Measurements from ENCODE around the gene DENND4B. TPM values are rescaled to one million over a fixed set of nuclear protein-coding genes. Genes with fewer than 3 reads are reported as not detected.

The DENND4B gene
- total and polyA plus RNA-seq, 2 of the 4 experiments (the other 2 are of a cell fraction) = 1.8 to 25.2 TPM

DNA sequence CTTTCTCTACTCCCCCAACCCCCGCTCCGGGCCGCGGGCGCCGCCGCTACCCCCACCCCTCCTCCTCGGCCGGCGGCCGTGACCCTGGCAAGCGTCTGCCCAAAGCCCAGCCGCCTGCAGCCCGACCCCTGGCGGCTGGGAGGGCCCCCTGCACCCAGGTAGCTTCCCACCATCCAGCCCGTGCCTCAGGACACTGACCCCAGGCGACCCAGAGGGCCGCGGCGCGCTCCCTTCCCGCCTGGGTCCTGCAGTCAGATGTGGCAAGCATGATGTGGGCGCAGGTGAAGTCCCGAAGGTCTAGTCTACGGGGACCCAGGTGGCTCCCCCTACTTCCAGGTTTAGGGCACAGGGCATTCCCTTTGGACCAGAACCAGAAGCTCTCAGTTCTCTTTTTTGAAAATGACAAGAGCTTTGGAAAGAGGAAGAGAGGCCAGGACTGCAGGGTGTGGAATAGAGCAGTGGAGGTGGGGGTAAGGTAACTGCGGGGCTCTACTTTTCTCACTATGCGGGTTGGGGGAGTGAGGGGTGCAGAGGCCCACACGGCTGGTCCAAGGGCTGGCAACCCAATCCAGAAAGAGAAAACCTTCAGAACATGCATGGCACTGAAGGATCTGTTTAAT is at the start of gene DENND4B (continued):
- TF ChIP-seq MAZ (IDR thresholded peaks at IDR 0.05; ENCODE audit: borderline replicate concordance, low read depth, low read length) (peak; percentile 84; the same call in 1 of the 2 replicates), NFE2L2 (IDR thresholded peaks at IDR 0.05; ENCODE audit: low read depth, low read length) (no peak)

DNA sequence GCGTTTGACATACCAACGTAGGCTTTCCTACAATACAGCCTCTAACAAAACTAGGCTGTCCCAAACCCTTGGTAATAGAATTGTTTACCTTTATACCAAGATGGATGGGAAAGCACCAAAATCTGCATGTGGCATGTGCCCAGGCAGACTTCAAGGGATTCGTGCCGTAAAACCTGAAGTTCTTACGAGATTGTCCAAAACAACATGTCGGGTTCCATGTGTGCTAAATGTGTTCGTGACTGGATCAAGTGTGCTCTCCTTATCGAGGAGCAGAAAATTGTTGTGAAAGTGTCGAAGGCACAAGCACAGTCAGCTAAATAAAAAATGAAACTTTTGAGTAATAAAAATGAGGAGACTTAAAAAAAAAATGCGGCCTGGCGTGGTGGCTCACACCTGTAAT is 49.1 kb upstream of the DENND4B start:
- Histone ChIP-seq H3K4me2 (ENCODE audit: low read depth, low read length) (no peak overlapping the region), H3K9ac (ENCODE audit: low read depth, low read length) (no peak overlapping the region), H4K20me1 (ENCODE audit: insufficient read depth, low read length) (peaks cover 23% of the 10 kb centered on the region; the same call in 1 of the 2 replicates), H3K4me3 (ENCODE audit: insufficient read depth, low read depth, low read length) (no peak overlapping the region), H2AFZ (replicated peaks; ENCODE audit: low read length, poor library complexity) (no peak overlapping the region), H3K4me1 (ENCODE audit: control insufficient read depth, insufficient read depth, low read length) (0 out of 2 replicates have a peak, but pooled peaks cover 2% of the 10 kb centered on the region), H3K56ac (ENCODE audit: extremely low read depth, insufficient read depth, low read length) (no peak overlapping the region), H3K9me3 (ENCODE audit: control insufficient read depth, insufficient read depth, low read length) (no peaks in the 10 kb centered on the region), H4K8ac (ENCODE audit: low read depth in 2 of 2, low read length in 2 of 2) (no peak overlapping the region), H3K79me1 (ENCODE audit: low read depth in 1 of 2, low read length in 2 of 2) (peaks cover 17 to 37% of the 10 kb centered on the region in 2 experiments), H4K91ac (ENCODE audit: insufficient read depth, low read depth, low read length) (no peak overlapping the region), H3K4ac (ENCODE audit: low read depth, low read length) (no peak overlapping the region), H3K36me3 (ENCODE audit: control insufficient read depth, insufficient read depth, low read length) (peaks cover 28% of the 10 kb centered on the region), H2AK9ac (replicated peaks; ENCODE audit: low read depth, low read length, poor library complexity) (no peak overlapping the region), H3K18ac (ENCODE audit: low read depth, low read length) (no peak overlapping the region), H3K27me3 (ENCODE audit: control insufficient read depth, insufficient read depth, low read length) (no peaks in the 10 kb centered on the region), H3K14ac (replicated peaks; ENCODE audit: low read depth, low read length) (no peak overlapping the region), H3K23ac (ENCODE audit: low read depth, low read length) (no peak overlapping the region), H2BK5ac (ENCODE audit: low read depth, low read length, poor library complexity, severe bottlenecking) (no peak overlapping the region), H4K5ac (ENCODE audit: low read depth, low read length) (no peak overlapping the region), H2BK20ac (ENCODE audit: low read depth, low read length) (no peak overlapping the region), H2BK15ac (ENCODE audit: low read depth, low read length) (no peak overlapping the region), H2AK5ac (ENCODE audit: low read depth, low read length) (no peak overlapping the region), H3K27ac (ENCODE audit: insufficient read depth, low read length) (no peak overlapping the region), H3K9me1 (ENCODE audit: insufficient read depth, low read length) (peaks cover 4% of the 10 kb centered on the region; the same call in 1 of the 2 replicates), H2BK120ac (ENCODE audit: low read depth, low read length) (no peak overlapping the region)
- 97% methylated on average over 6 of the region's 11 CpGs; no CpG with 5 or more reads in 1 of the 2 experiments for WGBS, 2 experiments (ENCODE audit: extremely low coverage in 2 of 2, insufficient read length in 1 of 2)
- in situ Hi-C loops (cut with MboI; ENCODE audit: low sequenced_read_pairs) = no loop called here
- ATAC-seq (ENCODE audit: low read depth) (no peak), DNase-seq (no peak)
- ChIA-PET CTCF (no interaction called here), POLR2A (ENCODE audit: unreplicated experiment) (no interaction called here)
- TF ChIP-seq NFE2L2 (IDR thresholded peaks at IDR 0.05; ENCODE audit: low read depth, low read length) (no peak), FOS (IDR thresholded peaks at IDR 0.05; ENCODE audit: low read depth, low read length) (no peak), MXI1 (IDR thresholded peaks at IDR 0.05; ENCODE audit: borderline replicate concordance, low read depth, low read length) (no peak)
- no TSS peak for BruUV-seq (replicated peaks)
- dilution Hi-C loops (cut with HindIII; ENCODE audit: low sequenced_read_pairs, unreplicated experiment) = no loop called here
- intact Hi-C loops (cut with micrococcal nuclease) = no loop called here
